Measurements from ENCODE around the gene HNRNPUL2.

The HNRNPUL2 gene

GRCh38 chr11:62726915-62727164 is 417 bp downstream of the HNRNPUL2 start:
- DNase-seq (ENCODE audit: low read depth), result no peak

GRCh38 chr11:62726156-62726914 is 922 bp downstream of the HNRNPUL2 start:
- no peak for DNase-seq (ENCODE audit: low read depth)

DNA sequence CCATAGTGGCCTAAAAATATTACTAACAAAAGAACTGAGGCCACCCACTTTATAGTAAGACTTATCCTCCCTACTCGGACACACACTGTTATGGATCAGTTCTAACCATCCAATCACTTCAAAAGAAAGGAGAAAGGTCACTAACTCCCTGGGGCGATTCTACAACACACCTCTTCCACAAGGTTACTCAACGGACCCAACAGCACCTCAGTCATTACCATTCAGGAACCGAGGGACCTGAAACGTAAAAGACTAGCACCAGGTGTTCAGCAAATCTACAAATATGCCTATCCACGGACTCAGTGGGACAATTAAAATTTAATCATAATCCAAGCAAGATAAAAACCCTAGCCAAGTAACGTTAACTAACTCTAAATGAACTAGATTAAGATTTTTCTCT is 1.6 kb downstream of the HNRNPUL2 start:
- no peak for DNase-seq (ENCODE audit: low read depth)

GRCh38 chr11:62724171-62724570 is 3.1 kb downstream of the HNRNPUL2 start:
- DNase-seq (ENCODE audit: low read depth), result no peak

DNA sequence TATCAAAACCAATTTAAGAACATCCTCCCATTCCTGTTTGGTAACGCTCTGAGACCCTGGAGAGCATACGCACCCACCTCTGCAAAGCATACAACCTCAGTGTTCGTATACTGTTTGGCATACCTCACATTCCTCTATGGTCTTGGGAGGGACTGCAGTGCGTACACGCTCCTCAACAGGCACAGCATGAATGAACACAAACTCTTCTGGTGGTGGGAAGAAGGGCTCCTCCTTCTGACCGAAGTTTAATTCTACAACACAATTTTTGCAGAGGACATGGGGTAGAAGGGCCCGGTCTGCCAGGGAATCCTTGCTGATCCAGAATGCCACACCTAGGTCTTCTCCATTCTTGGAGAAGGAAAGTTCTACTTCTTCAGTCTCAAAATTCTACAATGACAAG is 5.3 kb downstream of the HNRNPUL2 start:
- no peak for DNase-seq (ENCODE audit: low read depth)

GRCh38 chr11:62719302-62719978 is 7.8 kb downstream of the HNRNPUL2 start:
- no peak for DNase-seq (ENCODE audit: low read depth)

DNA sequence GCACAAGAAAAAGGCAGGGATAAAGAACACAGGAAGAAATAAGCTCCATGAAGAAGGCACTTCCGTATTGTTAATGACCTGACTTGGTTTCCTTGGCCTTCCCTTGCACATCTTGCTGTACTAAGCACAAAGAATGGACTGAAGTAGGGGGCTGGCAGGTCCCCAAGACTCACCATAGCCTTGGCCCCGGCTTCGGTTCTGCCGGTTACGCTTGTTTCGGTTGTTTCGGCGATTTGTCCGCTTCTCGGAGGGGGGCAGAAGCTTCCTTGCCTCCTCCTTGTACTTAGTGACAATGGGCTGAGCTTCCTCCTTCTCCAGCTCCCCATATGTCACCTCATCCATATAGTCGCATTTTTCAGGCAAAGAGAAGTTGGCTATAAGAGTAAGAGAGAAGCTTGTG is 10.4 kb downstream of the HNRNPUL2 start:
- no peak for DNase-seq (ENCODE audit: low read depth)

DNA sequence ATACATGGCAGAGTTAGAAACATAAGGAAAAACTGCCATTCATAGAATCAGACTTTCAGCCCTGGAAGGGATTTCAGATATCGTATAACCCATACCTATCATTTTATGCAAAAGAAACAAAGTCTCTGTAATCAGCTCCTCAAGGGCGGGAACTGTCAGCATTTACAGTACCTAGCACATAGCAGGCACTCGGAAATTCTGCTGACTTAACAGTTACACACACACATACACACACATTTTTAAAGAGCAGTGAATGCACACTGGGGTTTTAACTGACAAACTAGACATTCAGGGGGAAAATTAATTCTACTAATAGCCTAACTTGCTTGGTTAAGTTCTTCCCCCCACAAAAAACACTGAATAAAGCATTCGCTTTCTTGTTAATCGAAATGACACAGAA is 11.1 kb downstream of the HNRNPUL2 start:
- DNase-seq (ENCODE audit: low read depth), result no peak

DNA sequence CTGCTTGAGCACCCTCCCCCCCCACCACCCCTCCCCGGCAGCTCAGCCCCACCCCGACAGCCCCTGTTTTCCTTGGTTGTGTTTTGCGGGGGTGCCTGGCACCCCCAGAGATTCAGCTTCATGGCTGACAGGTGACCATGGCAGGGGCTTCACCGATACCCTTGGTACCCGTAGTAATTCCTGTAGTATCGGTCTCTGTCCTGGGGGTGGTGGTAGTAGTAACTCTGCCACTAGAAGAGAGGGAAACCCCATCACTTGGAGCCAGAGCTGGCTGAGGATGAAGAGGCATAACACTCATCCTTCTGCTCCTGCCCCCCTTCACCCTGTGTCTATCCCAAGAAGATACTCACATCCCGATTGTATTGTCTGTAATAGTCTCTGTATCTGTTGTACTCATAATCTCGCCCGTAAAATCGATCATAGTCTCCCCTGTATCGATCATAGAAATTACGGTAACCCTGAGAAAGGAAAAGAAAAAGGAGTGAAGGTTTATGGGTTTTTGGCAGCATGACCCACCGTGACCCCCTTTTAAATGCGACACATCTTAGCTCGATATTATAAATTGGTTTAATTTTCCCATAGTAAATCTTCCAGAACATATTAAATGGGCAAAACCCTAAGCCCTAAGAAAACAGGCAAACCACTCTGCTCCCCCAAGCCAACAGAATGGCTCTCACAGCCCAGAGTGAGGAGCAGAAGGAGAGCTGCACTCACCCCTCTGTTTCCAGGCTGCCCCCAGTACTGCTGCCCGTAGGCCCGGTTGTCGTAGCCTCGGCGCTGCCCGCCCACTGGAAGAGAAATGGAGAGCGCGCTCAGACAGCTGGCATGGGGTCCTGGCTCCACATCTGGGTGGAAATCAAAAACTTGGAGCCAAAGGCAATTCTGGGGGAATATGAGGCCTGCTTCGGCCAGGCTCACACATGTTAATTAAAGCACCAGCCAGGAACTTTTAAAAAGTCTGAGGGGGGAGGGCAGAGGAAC is 11.8 kb downstream of the HNRNPUL2 start:
- no peak for DNase-seq (ENCODE audit: low read depth)

GRCh38 chr11:62713343-62713742 is 13.9 kb downstream of the HNRNPUL2 start:
- DNase-seq (ENCODE audit: low read depth), result no peak

DNA sequence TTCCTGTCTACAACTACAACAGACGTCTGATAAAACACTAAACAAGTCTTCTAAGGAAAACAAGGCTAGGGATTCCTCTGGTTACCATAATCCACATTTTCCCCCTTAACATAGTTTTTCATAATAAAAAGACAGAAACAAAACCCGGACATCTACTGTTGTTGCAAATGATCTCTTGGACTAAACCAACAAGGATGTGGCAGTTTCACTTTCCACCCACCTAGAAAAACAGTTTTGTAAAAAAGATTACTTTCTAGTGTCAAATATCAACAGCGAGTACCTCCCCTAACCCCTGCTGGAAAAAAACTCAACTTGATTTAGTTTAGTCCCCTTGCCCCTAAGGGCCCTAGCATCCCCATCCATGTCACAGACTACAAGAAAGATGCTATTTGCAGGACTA is 14.4 kb downstream of the HNRNPUL2 start:
- DNase-seq (ENCODE audit: low read depth), result no peak

- no peak for DNase-seq (ENCODE audit: low read depth)
These were observed 14.9 kb downstream of the HNRNPUL2 start for GRCh38 chr11:62712276-62712812.

GRCh38 chr11:62710001-62710345 is 17.3 kb downstream of the HNRNPUL2 start:
- no peak for DNase-seq (ENCODE audit: low read depth)

GRCh38 chr11:62709247-62710000 is 17.8 kb downstream of the HNRNPUL2 start:
- peak; percentile 94 for DNase-seq (ENCODE audit: low read depth)

- no peak for DNase-seq (ENCODE audit: low read depth)
These were observed 18.5 kb downstream of the HNRNPUL2 start for GRCh38 chr11:62708793-62709192.

DNA sequence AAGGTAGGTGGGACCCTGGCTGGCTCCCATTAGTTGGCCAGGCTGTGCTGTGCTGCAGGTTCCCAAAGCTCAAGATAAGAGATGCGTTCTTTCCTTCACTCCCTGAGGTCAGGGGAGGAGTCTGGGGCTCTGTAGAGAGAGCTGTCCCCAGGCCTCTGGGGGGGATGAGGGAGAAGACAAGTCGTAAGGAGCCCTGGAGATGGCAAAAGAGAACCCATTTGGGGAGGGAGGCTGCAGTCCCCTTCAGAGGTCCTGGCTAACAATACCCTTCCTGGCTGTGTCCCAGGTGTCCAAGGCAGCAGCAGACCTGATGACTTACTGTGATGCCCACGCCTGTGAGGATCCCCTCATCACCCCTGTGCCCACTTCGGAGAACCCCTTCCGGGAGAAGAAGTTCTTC is 18.9 kb downstream of the HNRNPUL2 start:
- DNase-seq (ENCODE audit: low read depth), result no peak

- no peak for DNase-seq (ENCODE audit: low read depth)
These were observed 19.9 kb downstream of the HNRNPUL2 start, which contains the start of the genes BSCL2 and GNG3 for GRCh38 chr11:62707277-62707861. TSS of gene BSCL2 (minus strand) at chr11:62707424. CDS start at chr11:62707195, 229 bp downstream. TSS of gene GNG3 (plus strand) at chr11:62707676. CDS start at chr11:62708296, 620 bp downstream.

DNA sequence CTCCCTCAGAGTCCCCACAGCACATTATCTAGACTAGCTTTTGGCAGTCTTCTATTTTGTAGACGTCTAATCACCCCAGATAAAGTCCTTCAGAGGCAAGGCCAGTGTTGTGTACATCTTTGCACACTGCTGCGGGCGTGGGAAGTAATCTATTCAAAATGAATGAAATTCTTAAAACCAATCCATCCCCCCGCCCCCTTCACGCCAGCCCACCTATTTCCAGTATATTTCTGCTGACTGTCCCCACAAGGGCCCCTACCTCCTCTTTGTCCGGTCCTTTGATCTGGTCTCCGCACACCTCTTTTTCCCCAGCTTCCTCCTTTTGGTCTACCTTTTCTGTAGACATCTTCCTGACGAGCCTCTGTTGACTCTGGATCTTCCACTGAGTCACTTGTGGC is 20.4 kb downstream of the HNRNPUL2 start:
- no peak for DNase-seq (ENCODE audit: low read depth)

GRCh38 chr11:62705880-62706849 is 21.1 kb downstream of the HNRNPUL2 start:
- peak; percentile 91 for DNase-seq (ENCODE audit: low read depth)

- no peak for DNase-seq (ENCODE audit: low read depth)
These were observed 21.8 kb downstream of the HNRNPUL2 start for GRCh38 chr11:62705413-62705812.

Data from activated gamma-delta T cell treated with anti-CD3 and anti-CD28 coated beads, Interleukin-2, amount 50 U/mL, for 16 hours (primary cell).